A549 (cell line): Measurements from ENCODE around the gene ANTXR1. TPM values are rescaled to one million over a fixed set of nuclear protein-coding genes. Genes with fewer than 3 reads are reported as not detected.

Experiments used
- ATAC-seq, 2 experiments: fragments of 200-7000 bp in 1 of 2; fragments of >200 bp in 1 of 2; cut with Nextera tagmentation in 1 of 2; cut with Tn5 transposase in 1 of 2; 3 replicates each; pipeline versions ENCODE4 v1.8.0 to v1.9.1; 2018 to 2020; ENCODE audit warnings: mild to moderate bottlenecking in 1 of 2, moderate library complexity in 1 of 2
- CTCF ChIA-PET: fragments of 300-600 bp; sonication (Branson Sonifier 250); formaldehyde crosslinking; extraction: SDS; loops from one replicate; lab custom pipeline; 2021; ENCODE audit warnings: antibody characterized with exemption, inconsistent platforms; lab: Yijun Ruan, JAX
- POLR2A ChIA-PET: fragments of 350-600 bp; formaldehyde crosslinking; extraction: SDS; loops from one replicate; lab custom pipeline; 2021; ENCODE audit warnings: antibody characterized with exemption, inconsistent platforms; lab: Yijun Ruan, JAX
- DNase-seq, 2 experiments: peaks; one replicate each; pipeline versions ENCODE4 v3.0.0 to v3.0.0-alpha.2; 2011 to 2016; ENCODE audit warnings: low read depth in 1 of 2, low spot score in 1 of 2
- FAIRE-seq: peaks from 2 replicates; lab custom pipeline; 2011; peaks lifted over from hg19 to GRCh38; lab: Jason Lieb, UNC
- H3K27ac ChIP-seq, 2 experiments: fragments of >200 bp; sonication (Bioruptor Twin); formaldehyde crosslinking; 3 replicates each; pipeline ENCODE4 v1.5.1; 2016 to 2017
- H3K4me1 ChIP-seq: fragments of >200 bp; sonication (Bioruptor Twin); formaldehyde crosslinking; 3 replicates; pipeline ENCODE4 v1.6.1; 2016
- H3K4me2 ChIP-seq: fragments of >200 bp; sonication (Bioruptor Twin); formaldehyde crosslinking; 3 replicates; pipeline ENCODE4 v1.6.1; 2016
- H3K4me3 ChIP-seq: fragments of >200 bp; sonication (Bioruptor Twin); formaldehyde crosslinking; 3 replicates; pipeline ENCODE4 v1.5.1; 2016
- H3K9me3 ChIP-seq: fragments of >200 bp; sonication (Bioruptor Twin); formaldehyde crosslinking; 3 replicates; pipeline ENCODE4 v1.6.1; 2016
- BHLHE40 ChIP-seq: IDR thresholded peaks from 2 replicates; pipeline ENCODE4 v1.6.1; 2012; ENCODE audit warnings: low read depth, low read length, inconsistent platforms
- CBX2 ChIP-seq: fragments of 200-600 bp; sonication (generic); IDR thresholded peaks from 2 replicates; pipeline ENCODE4 v1.6.1; 2016; ENCODE audit warnings: low read depth, mild to moderate bottlenecking, borderline replicate concordance
- CBX8 ChIP-seq: fragments of 200-600 bp; sonication (generic); IDR thresholded peaks from 2 replicates; pipeline ENCODE4 v1.6.1; 2016
- CHD4 ChIP-seq: fragments of 200-600 bp; sonication (generic); IDR thresholded peaks from 2 replicates; pipeline ENCODE4 v1.6.1; 2016; ENCODE audit warnings: antibody characterized with exemption, mild to moderate bottlenecking, borderline replicate concordance
- EHF ChIP-seq: fragments of 250-450 bp; sonication (Bioruptor Pico); IDR thresholded peaks from 2 replicates; pipeline ENCODE4 v1.5.0; 2020; ENCODE audit warnings: mild to moderate bottlenecking
- JUN ChIP-seq, 2 experiments: fragments of >200 bp; sonication (Bioruptor Twin); formaldehyde crosslinking; IDR thresholded peaks; 2 replicates in 1 of 2; 3 replicates in 1 of 2; pipeline ENCODE4 v1.6.1; 2016 to 2017
- JUNB ChIP-seq: fragments of >200 bp; sonication (Bioruptor Twin); formaldehyde crosslinking; IDR thresholded peaks from 2 replicates; pipeline ENCODE4 v1.6.1; 2016
- MAFK ChIP-seq: fragments of 450-650 bp; IDR thresholded peaks from 2 replicates; pipeline ENCODE4 v1.6.1; 2014; ENCODE audit not compliant: partially characterized antibody
- NPAS2 ChIP-seq: fragments of 250-450 bp; sonication (Bioruptor Pico); IDR thresholded peaks from 2 replicates; pipeline ENCODE4 v1.8.0; 2022; ENCODE audit warnings: mild to moderate bottlenecking, moderate library complexity, borderline replicate concordance
- NR3C1 ChIP-seq: fragments of >200 bp; sonication (Bioruptor Twin); formaldehyde crosslinking; IDR thresholded peaks from 3 replicates; pipeline ENCODE4 v1.6.1; 2017
- PHF8 ChIP-seq: fragments of 200-600 bp; sonication (generic); IDR thresholded peaks from 2 replicates; pipeline ENCODE4 v1.6.1; 2016; ENCODE audit warnings: low read depth, mild to moderate bottlenecking, antibody characterized with exemption, moderate library complexity, borderline replicate concordance
- RARB ChIP-seq: fragments of 250-450 bp; sonication (Bioruptor Pico); IDR thresholded peaks from 2 replicates; pipeline ENCODE4 v1.8.0; 2021; ENCODE audit warnings: mild to moderate bottlenecking, moderate library complexity
- RNF2 ChIP-seq: fragments of 200-600 bp; sonication (generic); IDR thresholded peaks from 2 replicates; pipeline ENCODE4 v1.6.1; 2016; ENCODE audit warnings: low read depth, mild to moderate bottlenecking, antibody characterized with exemption, moderate library complexity, borderline replicate concordance
- TP53 ChIP-seq: fragments of 250-450 bp; sonication (Bioruptor Pico); IDR thresholded peaks from 2 replicates; pipeline ENCODE4 v1.5.0; 2021; ENCODE audit warnings: mild to moderate bottlenecking, moderate library complexity
- ZFP36 ChIP-seq: fragments of 450-650 bp; IDR thresholded peaks from 2 replicates; pipeline ENCODE4 v1.6.1; 2014; ENCODE audit warnings: borderline replicate concordance; ENCODE audit not compliant: partially characterized antibody
- ZNF302 ChIP-seq: fragments of 250-450 bp; sonication (Bioruptor Pico); IDR thresholded peaks from 2 replicates; pipeline ENCODE4 v1.9.0; 2021; ENCODE audit warnings: inconsistent platforms, mild to moderate bottlenecking, moderate library complexity
- WGBS: methylation state at CpG from one replicate; pipeline ENCODE4 v1.1.6; 2017; ENCODE audit errors: missing lambda C conversion rate; 5-methylcytosine and 5-hydroxymethylcytosine counted together
- polyA plus RNA-seq, 4 experiments: library from polyadenylated mRNA; depleted of rRNA in 3 of 4; stranded (reverse); fragments of >200 nt; fragmentation: RNase III in 1 of 4; extraction: RNeasy Plus Mini Kit Qiagen cat#74134 plus additional on column Dnase treatment in 1 of 4; gene quantifications; 2 replicates in 3 of 4; 3 replicates in 1 of 4; pipeline ENCODE4 v1.2.3, GENCODE V29; 2011 to 2017
- TF ChIP-seq, protein P1 (sequence below): fragments of 150-350 bp; IDR thresholded peaks from 2 replicates; pipeline ENCODE4 v1.6.1; 2014; ENCODE audit warnings: low read depth, mild to moderate bottlenecking, low read length
- TF ChIP-seq, protein P2 (sequence below): fragments of >200 bp; sonication (Bioruptor Twin); formaldehyde crosslinking; IDR thresholded peaks from 3 replicates; pipeline ENCODE4 v1.6.1; 2016
- TF ChIP-seq, protein P3 (sequence below): fragments of >200 bp; sonication (Bioruptor Twin); formaldehyde crosslinking; IDR thresholded peaks from 3 replicates; pipeline ENCODE4 v1.5.1; 2016

ANTXR1 gene
- polyA plus RNA-seq, 2 of the 4 experiments (the other 2 are of a cell fraction): 161 to 194 TPM

DNA sequence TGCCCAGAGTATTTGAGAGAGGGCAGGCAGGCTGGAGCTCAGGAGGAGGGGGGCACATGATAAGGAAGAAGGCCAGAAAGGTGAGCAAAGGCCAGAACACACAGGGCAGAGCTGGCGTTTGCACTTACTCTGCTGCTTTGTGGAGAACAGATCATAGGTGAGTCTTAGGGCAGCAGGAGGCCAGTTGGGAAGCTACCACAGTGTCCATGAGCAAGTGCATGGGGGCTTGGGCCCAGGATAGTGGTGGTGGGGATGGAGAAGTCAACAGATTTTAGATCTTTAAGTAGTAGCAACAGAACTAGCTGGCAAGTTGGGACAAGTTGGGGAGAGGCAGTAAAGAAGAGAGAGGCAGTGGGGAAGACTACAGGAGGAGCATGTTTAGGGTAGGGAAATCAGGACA, 168.0 kb downstream of the ANTXR1 start:
- no peaks in the 10 kb centered on the region for H3K9me3 ChIP-seq

DNA sequence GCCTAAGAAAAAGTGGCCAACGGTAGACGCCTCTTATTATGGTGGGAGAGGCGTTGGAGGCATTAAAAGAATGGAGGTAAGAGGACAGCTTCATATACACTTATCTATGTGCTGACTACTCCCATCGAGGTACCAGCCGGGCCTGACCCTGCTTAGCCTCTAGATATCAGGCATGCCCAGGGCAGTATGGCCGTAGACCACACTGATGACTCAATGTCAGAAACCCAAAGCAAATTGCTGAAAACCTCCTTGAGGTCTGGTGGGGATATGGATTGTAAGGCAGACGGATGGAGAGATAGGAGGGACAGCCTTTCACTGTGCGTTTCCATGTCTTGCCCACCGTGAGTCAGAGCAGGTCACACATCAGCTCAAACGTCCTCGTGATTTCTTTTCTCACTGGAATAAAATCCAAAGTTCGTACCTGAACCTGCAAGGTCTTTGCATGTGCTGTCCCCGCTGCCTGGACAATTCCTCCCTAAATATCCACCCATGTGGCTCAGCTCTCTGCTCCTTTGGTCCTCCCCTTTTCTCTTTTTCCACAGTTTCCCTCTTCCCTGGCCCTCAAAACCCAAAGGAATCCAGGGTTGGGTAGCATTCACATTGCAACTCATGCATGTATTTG, 168.9 kb downstream of the ANTXR1 start:
- CTCF ChIA-PET: interaction anchor here (0.9 to 3.5 kb wide), 7 partner anchors 8 to 125 kb away, joined by 3 to 17 read pairs (median 3); no protein-coding TSS in a partner anchor
- 93% methylated on average over 13 of the region's 13 CpGs for WGBS
- no peak for DNase-seq
- Histone ChIP-seq H3K4me1 (peaks cover 15% of the 10 kb centered on the region), H3K4me3 (no peak overlapping the region), H3K4me2 (no peak overlapping the region), H3K27ac (no peak overlapping the region), H3K9me3 (no peaks in the 10 kb centered on the region)
- no peak for TF ChIP-seq JUNB
- TF ChIP-seq RNF2: no peak
- TF ChIP-seq CBX2: no peak
- no peak for TF ChIP-seq RARB (CRISPR knock-in tag)
- no peak for TF ChIP-seq CHD4
- no peak for TF ChIP-seq MAFK
- no peak for TF ChIP-seq NPAS2 (CRISPR knock-in tag)
- no peak for TF ChIP-seq TP53 (CRISPR knock-in tag)
- no peak for TF ChIP-seq JUN (IDR thresholded peaks at IDR 0.05)
- TF ChIP-seq, protein P1, sequence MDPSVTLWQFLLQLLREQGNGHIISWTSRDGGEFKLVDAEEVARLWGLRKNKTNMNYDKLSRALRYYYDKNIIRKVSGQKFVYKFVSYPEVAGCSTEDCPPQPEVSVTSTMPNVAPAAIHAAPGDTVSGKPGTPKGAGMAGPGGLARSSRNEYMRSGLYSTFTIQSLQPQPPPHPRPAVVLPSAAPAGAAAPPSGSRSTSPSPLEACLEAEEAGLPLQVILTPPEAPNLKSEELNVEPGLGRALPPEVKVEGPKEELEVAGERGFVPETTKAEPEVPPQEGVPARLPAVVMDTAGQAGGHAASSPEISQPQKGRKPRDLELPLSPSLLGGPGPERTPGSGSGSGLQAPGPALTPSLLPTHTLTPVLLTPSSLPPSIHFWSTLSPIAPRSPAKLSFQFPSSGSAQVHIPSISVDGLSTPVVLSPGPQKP: no peak
- TF ChIP-seq BHLHE40: no peak
- no peak for ATAC-seq
- no peak for FAIRE-seq
- POLR2A ChIA-PET: no interaction called here

More for the DNA sequence above, 168.0 kb downstream of the ANTXR1 start:
- ChIA-PET POLR2A (no interaction called here), CTCF (interaction anchor here (0.9 to 3.5 kb wide), 6 partner anchors 9 to 168 kb away, joined by 3 to 17 read pairs (median 6); partner anchors contain the start of gene ANTXR1)
- H3K4me2 ChIP-seq: no peak overlapping the region
- no peak overlapping the region for H3K4me3 ChIP-seq
- 85% methylated on average over 1 of the region's 1 CpG for WGBS
- peak overlapping the region in 1 of 2 experiments; percentile 47; a peak in 3 of 6 replicates for H3K27ac ChIP-seq
- peaks cover 18% of the 10 kb centered on the region for H3K4me1 ChIP-seq
- no peak for DNase-seq
- TF ChIP-seq BHLHE40: no peak
- TF ChIP-seq NR3C1: no peak
- no peak for TF ChIP-seq EHF (CRISPR knock-in tag)
- TF ChIP-seq, protein P2, sequence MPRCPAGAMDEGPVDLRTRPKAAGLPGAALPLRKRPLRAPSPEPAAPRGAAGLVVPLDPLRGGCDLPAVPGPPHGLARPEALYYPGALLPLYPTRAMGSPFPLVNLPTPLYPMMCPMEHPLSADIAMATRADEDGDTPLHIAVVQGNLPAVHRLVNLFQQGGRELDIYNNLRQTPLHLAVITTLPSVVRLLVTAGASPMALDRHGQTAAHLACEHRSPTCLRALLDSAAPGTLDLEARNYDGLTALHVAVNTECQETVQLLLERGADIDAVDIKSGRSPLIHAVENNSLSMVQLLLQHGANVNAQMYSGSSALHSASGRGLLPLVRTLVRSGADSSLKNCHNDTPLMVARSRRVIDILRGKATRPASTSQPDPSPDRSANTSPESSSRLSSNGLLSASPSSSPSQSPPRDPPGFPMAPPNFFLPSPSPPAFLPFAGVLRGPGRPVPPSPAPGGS: no peak
- TF ChIP-seq ZNF302: no peak
- TF ChIP-seq RNF2: no peak
- TF ChIP-seq CBX8: no peak
- no peak for TF ChIP-seq PHF8
- no peak for TF ChIP-seq ZFP36
- TF ChIP-seq, protein P3, sequence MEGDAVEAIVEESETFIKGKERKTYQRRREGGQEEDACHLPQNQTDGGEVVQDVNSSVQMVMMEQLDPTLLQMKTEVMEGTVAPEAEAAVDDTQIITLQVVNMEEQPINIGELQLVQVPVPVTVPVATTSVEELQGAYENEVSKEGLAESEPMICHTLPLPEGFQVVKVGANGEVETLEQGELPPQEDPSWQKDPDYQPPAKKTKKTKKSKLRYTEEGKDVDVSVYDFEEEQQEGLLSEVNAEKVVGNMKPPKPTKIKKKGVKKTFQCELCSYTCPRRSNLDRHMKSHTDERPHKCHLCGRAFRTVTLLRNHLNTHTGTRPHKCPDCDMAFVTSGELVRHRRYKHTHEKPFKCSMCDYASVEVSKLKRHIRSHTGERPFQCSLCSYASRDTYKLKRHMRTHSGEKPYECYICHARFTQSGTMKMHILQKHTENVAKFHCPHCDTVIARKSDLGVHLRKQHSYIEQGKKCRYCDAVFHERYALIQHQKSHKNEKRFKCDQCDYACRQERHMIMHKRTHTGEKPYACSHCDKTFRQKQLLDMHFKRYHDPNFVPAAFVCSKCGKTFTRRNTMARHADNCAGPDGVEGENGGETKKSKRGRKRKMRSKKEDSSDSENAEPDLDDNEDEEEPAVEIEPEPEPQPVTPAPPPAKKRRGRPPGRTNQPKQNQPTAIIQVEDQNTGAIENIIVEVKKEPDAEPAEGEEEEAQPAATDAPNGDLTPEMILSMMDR: no peak
- ATAC-seq: no peak
- FAIRE-seq: no peak
